Nephron (organoid): ENCODE results near the gene DDC.

ENCODE experiments used
- H3K27ac Mint-ChIP-seq, 3 experiments: 2 replicates each; pipeline ENCODE4 v1.8.0; 2020; ENCODE audit warnings: mixed read lengths in 3 of 3, mild to moderate bottlenecking in 2 of 3, moderate library complexity in 1 of 3
- H3K27me3 Mint-ChIP-seq: 2 replicates; pipeline ENCODE4 v1.8.0; 2021; ENCODE audit warnings: low read depth, mild to moderate bottlenecking, moderate library complexity, mixed read lengths
- H3K36me3 Mint-ChIP-seq: 2 replicates; pipeline ENCODE4 v1.8.0; 2020; ENCODE audit warnings: low read depth, mixed read lengths
- H3K4me1 Mint-ChIP-seq: 2 replicates; pipeline ENCODE4 v1.8.0; 2020; ENCODE audit warnings: mixed read lengths
- H3K4me3 Mint-ChIP-seq, 3 experiments: 2 replicates each; pipeline ENCODE4 v1.8.0; 2020; ENCODE audit warnings: mild to moderate bottlenecking in 3 of 3, mixed read lengths in 3 of 3, moderate library complexity in 2 of 3
- H3K9me3 Mint-ChIP-seq: 2 replicates; pipeline ENCODE4 v1.8.0; 2020; ENCODE audit warnings: mixed read lengths
- CTCF ChIP-seq, 3 experiments: fragments of 200-600 bp; sonication (generic); IDR thresholded peaks; one replicate each; pipeline ENCODE4 v1.5.0; 2021; ENCODE audit warnings: antibody characterized with exemption in 3 of 3; ENCODE audit not compliant: unreplicated experiment in 3 of 3

The DDC gene

GRCh38 chr7:50474382-50475160 is 90.6 kb downstream of the DDC start:
- no peak overlapping the region for H3K27ac Mint-ChIP-seq

GRCh38 chr7:50473531-50473930 is 91.7 kb downstream of the DDC start:
- Mint-ChIP-seq H3K9me3 (peaks cover 2% of the 10 kb centered on the region), H3K27ac (no peak overlapping the region), H3K4me1 (no peaks in the 10 kb centered on the region), H3K4me3 (no peak overlapping the region), H3K36me3 (no peaks in the 10 kb centered on the region), H3K27me3 (peaks cover 3% of the 10 kb centered on the region)
- TF ChIP-seq CTCF (IDR thresholded peaks at IDR 0.05; ENCODE audit: unreplicated experiment in 3 of 3): no peak

More at GRCh38 chr7:50474382-50475160, 90.6 kb downstream of the DDC start:
- H3K36me3 Mint-ChIP-seq: no peaks in the 10 kb centered on the region
- no peaks in the 10 kb centered on the region for H3K4me1 Mint-ChIP-seq
- no peak for TF ChIP-seq CTCF (IDR thresholded peaks at IDR 0.05; ENCODE audit: unreplicated experiment in 3 of 3)
- peaks cover 2% of the 10 kb centered on the region for H3K9me3 Mint-ChIP-seq
- no peak overlapping the region for H3K4me3 Mint-ChIP-seq
- peaks cover 3% of the 10 kb centered on the region for H3K27me3 Mint-ChIP-seq

GRCh38 chr7:50472427-50472826 is 92.8 kb downstream of the DDC start:
- peaks cover 2% of the 10 kb centered on the region for H3K9me3 Mint-ChIP-seq
- peaks cover 9% of the 10 kb centered on the region for H3K4me1 Mint-ChIP-seq
- no peak overlapping the region for H3K4me3 Mint-ChIP-seq
- peaks cover 11% of the 10 kb centered on the region for H3K27me3 Mint-ChIP-seq
- H3K27ac Mint-ChIP-seq: no peak overlapping the region
- TF ChIP-seq CTCF (IDR thresholded peaks at IDR 0.05; ENCODE audit: unreplicated experiment in 3 of 3): no peak
- H3K36me3 Mint-ChIP-seq: no peaks in the 10 kb centered on the region

GRCh38 chr7:50471970-50472369 is 93.2 kb downstream of the DDC start:
- peaks cover 2% of the 10 kb centered on the region for H3K9me3 Mint-ChIP-seq
- H3K4me1 Mint-ChIP-seq: peaks cover 13% of the 10 kb centered on the region
- H3K27me3 Mint-ChIP-seq: peaks cover 14% of the 10 kb centered on the region
- no peak for TF ChIP-seq CTCF (IDR thresholded peaks at IDR 0.05; ENCODE audit: unreplicated experiment in 3 of 3)
- H3K4me3 Mint-ChIP-seq: no peak overlapping the region
- H3K27ac Mint-ChIP-seq: no peak overlapping the region
- H3K36me3 Mint-ChIP-seq: no peaks in the 10 kb centered on the region

- Mint-ChIP-seq H3K27me3 (peaks cover 14% of the 10 kb centered on the region), H3K27ac (no peak overlapping the region), H3K4me3 (no peak overlapping the region), H3K9me3 (peaks cover 2% of the 10 kb centered on the region), H3K4me1 (peaks cover 17% of the 10 kb centered on the region), H3K36me3 (no peaks in the 10 kb centered on the region)
- TF ChIP-seq CTCF (IDR thresholded peaks at IDR 0.05; ENCODE audit: unreplicated experiment in 3 of 3): no peak
Observed at GRCh38 chr7:50470250-50471163, 94.7 kb downstream of the DDC start.
